T-cell (primary cell): Measurements from ENCODE around the gene PCBP1. TPM values are rescaled to one million over a fixed set of nuclear protein-coding genes. Genes with fewer than 3 reads are reported as not detected.

ENCODE experiments used
- ATAC-seq, 4 experiments: fragments of 200-7000 bp in 3 of 4; fragments of 150-1000 bp in 1 of 4; cut with Tn5 transposase; replicated peaks in 1 of 4; 1 replicate in 3 of 4; 2 replicates in 1 of 4; pipeline ENCODE4 v1.10.0; 2021; ENCODE audit warnings: moderate library complexity in 3 of 4, mild to moderate bottlenecking in 2 of 4, moderate number of reproducible peaks in 1 of 4
- CTCF ChIA-PET, 2 donors: fragments of 300-600 bp; sonication (Branson Sonifier 250); formaldehyde crosslinking; loops; one replicate each; lab custom pipeline; 2022; ENCODE audit warnings: antibody characterized with exemption in 2 of 2; lab: Charles Lee
- POLR2A ChIA-PET, 2 donors: fragments of 300-600 bp; sonication (Branson Sonifier 250); formaldehyde crosslinking; loops; one replicate each; lab custom pipeline; 2022; ENCODE audit warnings: antibody characterized with exemption in 2 of 2; lab: Charles Lee
- DNase-seq, 35 experiments: peaks; one replicate each; pipeline versions ENCODE4 v3.0.0 to v3.0.0-alpha.2; 2013 to 2023
- H3K27ac ChIP-seq: one replicate; pipeline ENCODE4 v1.5.1; 2013; ENCODE audit warnings: low read length
- H3K27me3 ChIP-seq, 2 experiments: replicated peaks in 1 of 2; 1 replicate in 1 of 2; 2 replicates in 1 of 2; pipeline versions ENCODE4 v1.6.1 to v1.7.0; 2013; ENCODE audit warnings: low read length in 1 of 2, mixed read lengths in 1 of 2; ENCODE audit not compliant: control insufficient read depth in 2 of 2, insufficient read depth in 2 of 2; ENCODE audit errors: extremely low read depth in 1 of 2
- H3K36me3 ChIP-seq, 2 donors: 1 replicate in 1 of 2; 2 replicates in 1 of 2; pipeline versions ENCODE4 v1.6.1 to v1.7.0; 2013; ENCODE audit warnings: low read length in 1 of 2; ENCODE audit not compliant: control insufficient read depth in 2 of 2, insufficient read depth in 1 of 2; ENCODE audit errors: extremely low read depth in 1 of 2
- H3K4me1 ChIP-seq, 2 experiments: 1 replicate in 1 of 2; 2 replicates in 1 of 2; pipeline versions ENCODE4 v1.6.1 to v1.7.0; 2013; ENCODE audit warnings: low read length in 2 of 2, mixed read lengths in 1 of 2; ENCODE audit not compliant: insufficient read depth in 2 of 2, control insufficient read depth in 1 of 2; ENCODE audit errors: extremely low read depth in 1 of 2
- H3K4me3 ChIP-seq, 2 donors: 1 replicate in 1 of 2; 2 replicates in 1 of 2; pipeline versions ENCODE4 v1.5.1 to v1.7.0; 2013; ENCODE audit warnings: mild to moderate bottlenecking in 2 of 2, low read length in 1 of 2, moderate library complexity in 1 of 2; ENCODE audit not compliant: control insufficient read depth in 1 of 2; ENCODE audit errors: extremely low read depth in 1 of 2
- H3K9me3 ChIP-seq: 2 replicates; pipeline ENCODE4 v1.7.0; 2013
- H3K27ac Mint-ChIP-seq, 2 donors: one replicate each; pipeline ENCODE4 v1.8.0; 2020 to 2021; ENCODE audit warnings: mild to moderate bottlenecking in 2 of 2, mixed read lengths in 2 of 2
- H3K27me3 Mint-ChIP-seq, 2 donors: one replicate each; pipeline ENCODE4 v1.8.0; 2021 to 2022; ENCODE audit warnings: mixed read lengths in 2 of 2
- H3K36me3 Mint-ChIP-seq: one replicate; pipeline ENCODE4 v1.8.0; 2021; ENCODE audit warnings: mixed read lengths
- H3K4me1 Mint-ChIP-seq, 3 donors: one replicate each; pipeline ENCODE4 v1.8.0; 2020 to 2022; ENCODE audit warnings: mixed read lengths in 3 of 3, mild to moderate bottlenecking in 1 of 3
- H3K4me3 Mint-ChIP-seq, 3 donors: one replicate each; pipeline ENCODE4 v1.8.0; 2020 to 2022; ENCODE audit warnings: mild to moderate bottlenecking in 3 of 3, mixed read lengths in 3 of 3, moderate library complexity in 3 of 3
- H3K9me3 Mint-ChIP-seq, 3 donors: one replicate each; pipeline ENCODE4 v1.8.0; 2020 to 2022; ENCODE audit warnings: mixed read lengths in 3 of 3
- WGBS: methylation state at CpG from one replicate; pipeline ENCODE4 v1.1.5; 2013; ENCODE audit warnings: missing lambda C conversion rate; ENCODE audit not compliant: insufficient coverage; 5-methylcytosine and 5-hydroxymethylcytosine counted together
- total RNA-seq, 35 experiments: library from RNA in 6 of 35; stranded (reverse) in 6 of 35; fragments of 120-200 nt in 1 of 35; gene quantifications; one replicate each; pipeline versions ENCODE4 v1.2.1 to v1.2.4 and lab custom pipeline; 2013 to 2026

PCBP1 gene
- total RNA-seq, 5 donors from 2014 or later (not counting 1 experiment from before 2014, with no cell fraction given), result 303 to 431 (median 386) TPM

DNA sequence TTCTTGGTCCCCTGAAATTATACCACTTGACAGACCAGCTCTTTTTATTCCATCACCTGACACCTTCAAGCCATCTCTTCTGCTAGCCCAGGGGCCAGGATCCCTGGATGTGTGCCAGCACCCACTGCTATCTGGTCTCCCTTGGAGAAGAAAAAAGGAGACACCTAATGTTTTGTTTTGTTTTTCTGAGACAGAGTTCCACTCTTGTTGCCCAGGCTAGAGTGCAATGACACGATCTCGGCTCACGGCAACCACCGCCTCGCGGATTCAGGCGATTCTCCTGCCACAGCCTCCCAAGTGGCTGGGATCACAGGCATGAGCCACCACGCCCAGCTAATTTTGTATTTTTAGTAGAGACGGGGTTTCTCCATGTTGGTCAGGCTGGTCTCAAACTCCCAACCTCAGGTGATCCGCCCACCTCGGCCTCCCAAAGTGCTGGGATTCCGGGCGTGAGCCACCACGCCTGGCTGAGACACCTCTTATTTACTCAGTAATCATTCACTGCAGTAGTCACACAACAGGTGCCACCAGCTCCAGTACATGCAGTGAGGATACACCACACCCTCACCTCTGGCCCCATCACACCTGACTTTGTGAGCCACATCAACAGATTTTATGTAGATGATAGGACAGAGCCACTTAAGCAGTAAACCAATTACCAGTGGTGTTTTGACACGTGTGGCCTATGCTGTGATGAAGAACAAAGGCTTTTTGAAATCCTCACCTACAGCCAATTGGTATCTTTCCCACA is 42.8 kb upstream of the PCBP1 start:
- Mint-ChIP-seq H3K27ac (peak overlapping the region; percentile 73 to 86), H3K4me1 (peaks cover 25 to 55% (median 32%) of the 10 kb centered on the region in 3 donors), H3K4me3 (no peak overlapping the region), H3K36me3 (peaks cover 49% of the 10 kb centered on the region), H3K27me3 (no peaks in the 10 kb centered on the region), H3K9me3 (no peaks in the 10 kb centered on the region)
- no peaks in the 10 kb centered on the region for H3K27me3 ChIP-seq
- peaks cover 11 to 37% of the 10 kb centered on the region in 2 donors for H3K36me3 ChIP-seq
- ChIA-PET POLR2A (interaction anchor here in 1 of 2 donors (0.5 kb wide), 1 partner anchor 358 kb away, joined by 3 read pairs; no protein-coding TSS in a partner anchor), CTCF (no interaction called here)
- DNase-seq, result no peak
- H3K4me3 ChIP-seq, result no peak overlapping the region
- H3K27ac ChIP-seq, result peak overlapping the region; percentile 62
- 98% methylated on average over 11 of the region's 15 CpGs for WGBS
- H3K4me1 ChIP-seq, result peaks cover 0 to 26% of the 10 kb centered on the region in 2 experiments
- no peak for ATAC-seq
- no peaks in the 10 kb centered on the region for H3K9me3 ChIP-seq

DNA sequence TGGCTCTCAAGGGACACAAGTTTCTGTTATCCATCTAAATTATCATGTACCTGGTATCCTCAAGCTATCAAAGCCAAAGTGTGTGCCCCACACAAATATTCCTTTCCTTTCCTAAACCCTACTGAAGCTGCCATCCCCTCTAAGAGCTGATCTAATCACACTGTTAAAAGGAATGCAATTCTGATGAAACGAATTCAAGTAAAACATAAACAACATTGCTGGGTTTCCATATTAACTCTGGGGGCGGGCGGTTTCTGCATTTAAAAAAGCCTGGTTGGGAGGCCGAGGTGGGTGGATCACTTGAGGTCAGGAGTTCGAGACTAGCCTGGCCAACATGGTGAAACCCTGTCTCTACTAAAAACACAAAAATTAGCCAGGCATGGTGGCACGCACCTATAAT is 41.9 kb upstream of the PCBP1 start:
- H3K27me3 Mint-ChIP-seq, result no peaks in the 10 kb centered on the region
- no peak overlapping the region for H3K4me3 Mint-ChIP-seq
- Histone ChIP-seq H3K9me3 (no peaks in the 10 kb centered on the region), H3K4me3 (no peak overlapping the region), H3K27ac (no peak overlapping the region), H3K27me3 (no peaks in the 10 kb centered on the region), H3K4me1 (peaks cover 0 to 26% of the 10 kb centered on the region in 2 experiments), H3K36me3 (peaks cover 11 to 46% of the 10 kb centered on the region in 2 donors)
- ChIA-PET POLR2A (no interaction called here), CTCF (no interaction called here)
- peaks cover 25 to 50% (median 32%) of the 10 kb centered on the region in 3 donors for H3K4me1 Mint-ChIP-seq
- peaks cover 46% of the 10 kb centered on the region for H3K36me3 Mint-ChIP-seq
- DNase-seq (no peak), ATAC-seq (no peak)
- H3K9me3 Mint-ChIP-seq, result no peaks in the 10 kb centered on the region
- peak overlapping the region; percentile 55 to 63 for H3K27ac Mint-ChIP-seq
- WGBS, result 100% methylated on average over 2 of the region's 6 CpGs

DNA sequence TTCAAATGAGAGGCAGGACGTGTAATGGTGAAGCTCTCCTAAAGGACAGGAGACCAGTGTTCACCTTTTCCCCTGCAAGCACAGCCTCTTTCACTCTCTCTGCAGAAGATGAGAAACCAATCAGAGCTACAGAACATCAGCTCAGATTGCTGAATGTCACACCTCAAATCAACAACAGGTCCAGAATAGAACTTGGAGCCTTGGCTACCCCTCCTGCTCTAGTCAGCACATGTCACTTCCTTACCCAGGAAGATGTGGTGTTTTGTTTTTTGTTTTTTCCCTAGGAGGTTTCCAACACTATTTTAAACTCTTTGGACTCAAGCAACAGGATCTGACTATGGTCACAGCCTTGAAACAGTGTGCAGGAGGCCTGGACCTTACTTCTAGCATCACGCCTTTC is 41.3 kb upstream of the PCBP1 start:
- Histone ChIP-seq H3K4me3 (no peak overlapping the region), H3K27me3 (no peaks in the 10 kb centered on the region), H3K27ac (no peak overlapping the region), H3K4me1 (peaks cover 0 to 26% of the 10 kb centered on the region in 2 experiments), H3K36me3 (peaks cover 11 to 49% of the 10 kb centered on the region in 2 donors), H3K9me3 (no peaks in the 10 kb centered on the region)
- POLR2A ChIA-PET, result interaction anchor here in 1 of 2 donors (0.6 kb wide), 2 partner anchors 11 to 97 kb away, joined by 3 read pairs; no protein-coding TSS in a partner anchor
- H3K36me3 Mint-ChIP-seq, result peaks cover 47% of the 10 kb centered on the region
- H3K4me1 Mint-ChIP-seq, result peaks cover 25 to 50% (median 32%) of the 10 kb centered on the region in 3 donors
- ATAC-seq (no peak), DNase-seq (no peak)
- CTCF ChIA-PET, result interaction anchor here in 1 of 2 donors (0.6 kb wide), 1 partner anchor 163 kb away, joined by 3 read pairs; no protein-coding TSS in a partner anchor
- no peak overlapping the region for H3K4me3 Mint-ChIP-seq
- H3K27me3 Mint-ChIP-seq, result no peaks in the 10 kb centered on the region
- 100% methylated on average over 2 of the region's 2 CpGs for WGBS
- peak overlapping the region; percentile 59 to 63 for H3K27ac Mint-ChIP-seq
- no peaks in the 10 kb centered on the region for H3K9me3 Mint-ChIP-seq

GRCh38 chr2:70046534-70046933 is 40.7 kb upstream of the PCBP1 start:
- ATAC-seq (no peak), DNase-seq (no peak)
- Histone ChIP-seq H3K9me3 (no peaks in the 10 kb centered on the region), H3K36me3 (peaks cover 11 to 52% of the 10 kb centered on the region in 2 donors), H3K27me3 (no peaks in the 10 kb centered on the region), H3K4me3 (no peak overlapping the region), H3K27ac (no peak overlapping the region), H3K4me1 (peaks cover 0 to 26% of the 10 kb centered on the region in 2 experiments)
- H3K9me3 Mint-ChIP-seq, result no peaks in the 10 kb centered on the region
- no peak overlapping the region for H3K4me3 Mint-ChIP-seq
- peaks cover 50% of the 10 kb centered on the region for H3K36me3 Mint-ChIP-seq
- no CpG with 5 or more reads among the region's 2 CpGs for WGBS
- H3K27me3 Mint-ChIP-seq, result no peaks in the 10 kb centered on the region
- POLR2A ChIA-PET, result interaction anchor here in 1 of 2 donors (0.6 kb wide), 1 partner anchor 97 kb away, joined by 3 read pairs; no protein-coding TSS in a partner anchor
- peaks cover 25 to 45% (median 32%) of the 10 kb centered on the region in 3 donors for H3K4me1 Mint-ChIP-seq
- CTCF ChIA-PET, result interaction anchor here in 1 of 2 donors (0.6 kb wide), 1 partner anchor 162 kb away, joined by 3 read pairs; no protein-coding TSS in a partner anchor
- peak overlapping the region; percentile 45 to 79 for H3K27ac Mint-ChIP-seq

DNA sequence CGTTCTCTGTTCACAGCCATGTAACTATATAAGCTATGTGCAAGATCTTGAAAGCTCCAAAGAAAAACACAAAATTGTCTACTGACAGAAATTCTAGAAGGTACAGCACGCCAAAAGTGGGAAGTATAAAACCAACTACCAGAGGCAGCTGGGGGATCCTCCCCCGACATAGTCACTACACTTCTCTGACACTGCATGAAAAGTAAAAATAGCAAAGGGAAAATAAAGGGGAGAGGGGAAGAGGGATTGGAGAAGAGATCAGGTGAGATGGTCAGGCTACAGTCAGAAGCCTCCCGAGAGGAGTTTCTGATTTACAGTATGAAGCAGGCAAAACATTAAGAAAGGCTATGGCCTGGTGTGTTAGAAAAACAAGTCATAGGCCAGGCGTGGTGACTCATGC is 39.8 kb upstream of the PCBP1 start:
- Mint-ChIP-seq H3K27me3 (no peaks in the 10 kb centered on the region), H3K4me3 (no peak overlapping the region), H3K36me3 (peaks cover 52% of the 10 kb centered on the region), H3K27ac (peak overlapping the region in 1 of 2 donors; percentile 6), H3K4me1 (peaks cover 20 to 39% (median 28%) of the 10 kb centered on the region in 3 donors), H3K9me3 (no peaks in the 10 kb centered on the region)
- WGBS, result 92% methylated on average over 3 of the region's 5 CpGs
- Histone ChIP-seq H3K9me3 (no peaks in the 10 kb centered on the region), H3K4me1 (peaks cover 0 to 23% of the 10 kb centered on the region in 2 experiments), H3K27ac (no peak overlapping the region), H3K4me3 (no peak overlapping the region), H3K36me3 (peaks cover 11 to 55% of the 10 kb centered on the region in 2 donors), H3K27me3 (no peaks in the 10 kb centered on the region)
- ChIA-PET POLR2A (interaction anchor here in 1 of 2 donors (0.7 kb wide), 1 partner anchor 27 kb away, joined by 8 read pairs; no protein-coding TSS in a partner anchor), CTCF (no interaction called here)
- ATAC-seq, result no peak
- DNase-seq, result no peak

DNA sequence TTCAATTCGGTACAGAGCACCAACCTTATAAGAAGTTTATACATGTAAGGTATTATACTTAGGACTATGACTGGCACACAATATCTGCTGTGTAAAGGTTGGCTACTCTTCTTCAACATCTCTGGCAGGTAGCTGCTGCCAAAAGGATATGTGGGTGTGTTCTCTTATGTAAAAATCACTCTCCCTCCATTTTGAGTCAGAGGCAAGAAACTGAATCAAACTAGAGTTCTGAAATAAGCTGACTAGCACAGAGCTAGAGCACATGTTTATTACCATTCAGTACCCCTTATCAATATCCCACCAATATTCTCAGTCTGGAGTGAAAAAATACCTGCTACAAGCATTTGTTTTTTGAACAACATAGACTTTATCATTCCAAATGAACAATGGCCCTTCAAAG is 38.0 kb upstream of the PCBP1 start:
- DNase-seq (no peak), ATAC-seq (no peak)
- Mint-ChIP-seq H3K4me3 (no peak overlapping the region), H3K27me3 (no peaks in the 10 kb centered on the region), H3K36me3 (peaks cover 55% of the 10 kb centered on the region), H3K27ac (peak overlapping the region in 1 of 2 donors; percentile 68), H3K4me1 (peaks cover 2 to 21% (median 10%) of the 10 kb centered on the region in 3 donors), H3K9me3 (no peaks in the 10 kb centered on the region)
- CTCF ChIA-PET, result interaction anchor here in 1 of 2 donors (0.6 kb wide), 1 partner anchor 186 kb away, joined by 3 read pairs; no protein-coding TSS in a partner anchor
- Histone ChIP-seq H3K27me3 (no peaks in the 10 kb centered on the region), H3K36me3 (peaks cover 11 to 69% of the 10 kb centered on the region in 2 donors), H3K9me3 (no peaks in the 10 kb centered on the region), H3K4me1 (peaks cover 0 to 6% of the 10 kb centered on the region in 2 experiments), H3K4me3 (no peak overlapping the region), H3K27ac (no peak overlapping the region)
- POLR2A ChIA-PET, result no interaction called here
- WGBS, result no CpG with 5 or more reads among the region's 1 CpG
